Measurements from ENCODE around the gene PLCD3. TPM values are rescaled to one million over a fixed set of nuclear protein-coding genes. Genes with fewer than 3 reads are reported as not detected.
A peak's percentile ranks its signal among the peaks of the same experiment; 100 is the strongest.

The PLCD3 gene
- total and polyA plus RNA-seq, 2 of the 8 experiments (the other 6 are each of a cell fraction or from before 2014, with no cell fraction given) = 26.5 to 48.1 TPM

DNA sequence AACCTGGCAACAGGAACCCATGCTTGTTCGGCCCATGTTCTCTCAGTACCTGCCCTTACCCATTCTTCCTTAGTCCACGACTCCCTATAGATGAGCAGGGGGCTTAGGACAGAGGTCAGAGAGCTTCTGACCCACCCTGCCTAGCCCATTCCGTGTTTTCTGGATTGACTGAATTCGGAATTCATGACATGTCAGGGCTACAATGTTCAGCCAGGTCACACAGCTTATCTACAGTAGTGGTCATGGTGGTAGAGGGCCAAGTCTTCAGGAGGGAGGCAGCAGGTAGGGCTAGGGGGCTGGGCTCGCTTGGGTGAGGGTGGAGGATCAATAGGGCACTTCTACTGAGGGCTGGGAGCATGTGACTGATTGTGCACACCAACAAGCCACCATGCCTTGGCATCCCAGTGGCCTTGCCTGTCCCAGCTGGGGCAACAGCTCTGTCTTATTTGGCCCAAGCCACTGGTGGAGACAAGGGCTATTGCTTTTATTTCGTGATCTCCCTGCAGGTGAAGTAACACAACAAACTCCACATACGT, 32.5 kb upstream of the PLCD3 start:
- POLR2A ChIA-PET (ENCODE audit: partially characterized antibody) = interaction anchor here (1.8 to 26.8 kb wide), 2 partner anchors 9 to 12 kb away, joined by 13 to 1076 read pairs; partner anchors contain the start of genes HEXIM1 and HEXIM2
- Histone ChIP-seq H3K27ac (ENCODE audit: low read depth, low read length) (no peak overlapping the region), H3K27me3 (replicated peaks in 1 of 4; ENCODE audit: control insufficient read depth in 3 of 4, extremely low read depth in 1 of 4, insufficient read depth in 3 of 4, low read length in 3 of 4) (no peaks in the 10 kb centered on the region), H4K91ac (replicated peaks; ENCODE audit: insufficient read length, low read length) (no peak overlapping the region), H3K23me2 (ENCODE audit: low read depth, low read length) (peaks cover 6% of the 10 kb centered on the region), H3K79me2 (ENCODE audit: control insufficient read depth in 1 of 2, insufficient read depth in 2 of 2, low read length in 2 of 2) (peaks cover 0 to 5% of the 10 kb centered on the region in 2 experiments; a peak in 2 of 4 replicates), H2BK120ac (replicated peaks; ENCODE audit: low read depth, low read length) (no peak overlapping the region), H3K9ac (replicated peaks in 1 of 4; ENCODE audit: extremely low read depth in 1 of 4, low read depth in 3 of 4, low read length in 3 of 4) (no peak overlapping the region), H3K9me3 (ENCODE audit: insufficient read depth in 2 of 2, low read depth in 1 of 2, low read length in 1 of 2) (no peaks in the 10 kb centered on the region), H2BK12ac (ENCODE audit: low read depth, low read length) (no peak overlapping the region), H3K4me2 (ENCODE audit: insufficient read depth in 1 of 2, low read depth in 2 of 2, low read length in 2 of 2) (no peak overlapping the region), H2BK20ac (ENCODE audit: low read length) (peak overlapping the region; percentile 11; the same call in 1 of the 2 replicates), H3K36me3 (ENCODE audit: control insufficient read depth in 2 of 4, insufficient read depth in 4 of 4, low read length in 3 of 4) (peaks cover 0 to 4% (median under 1%) of the 10 kb centered on the region in 4 experiments; a peak in 1 of 8 replicates), H3K18ac (ENCODE audit: extremely low read depth, low read length) (no peak overlapping the region), H3K56ac (replicated peaks; ENCODE audit: insufficient read length, low read depth, low read length) (no peak overlapping the region), H4K8ac (ENCODE audit: extremely low read depth, insufficient read depth, low read length) (no peak overlapping the region), H2BK5ac (ENCODE audit: low read depth, low read length) (no peak overlapping the region; the same call in 1 of the 2 replicates), H3K4ac (replicated peaks; ENCODE audit: insufficient read length, low read depth, low read length) (no peak overlapping the region), H4K20me1 (replicated peaks in 1 of 2; ENCODE audit: control insufficient read depth in 1 of 2, insufficient read depth in 2 of 2, low read length in 2 of 2) (no peaks in the 10 kb centered on the region), H3K14ac (ENCODE audit: insufficient read length) (no peak overlapping the region), H2AK5ac (ENCODE audit: low read depth, low read length) (no peak overlapping the region), H2BK15ac (ENCODE audit: low read length) (no peak overlapping the region), H2AFZ (ENCODE audit: low read length) (no peak overlapping the region), H3K79me1 (ENCODE audit: low read depth, low read length) (no peaks in the 10 kb centered on the region), H3K23ac (ENCODE audit: insufficient read length) (no peak overlapping the region), H3K4me1 (replicated peaks in 1 of 4; ENCODE audit: control insufficient read depth in 3 of 4, insufficient read depth in 4 of 4, low read length in 3 of 4) (peaks cover 0 to 9% (median 3%) of the 10 kb centered on the region in 4 experiments; a peak in 3 of 7 replicates), H4K5ac (ENCODE audit: insufficient read length, low read depth, low read length) (no peak overlapping the region), H3K4me3 (ENCODE audit: extremely low read depth in 1 of 4, insufficient read depth in 2 of 4, low read depth in 3 of 4, low read length in 4 of 4) (no peak overlapping the region)
- CTCF ChIA-PET (ENCODE audit: partially characterized antibody) = interaction anchor here (0.6 to 11.5 kb wide), 4 partner anchors 15 to 1047 kb away, joined by 3 to 115 read pairs (median 50); partner anchors contain the start of genes ACBD4 and HEXIM1
- WGBS, 2 experiments (ENCODE audit: extremely low coverage in 1 of 2, insufficient coverage in 1 of 2, insufficient read length in 1 of 2, insufficient replicate concordance in 2 of 2, low coverage in 1 of 2, low lambda C conversion rate in 2 of 2, missing lambda C conversion rate in 1 of 2) = 90% methylated on average over 7 of the region's 7 CpGs; no CpG with 5 or more reads in 1 of the 2 experiments
- no peak for FAIRE-seq
- no peak for TF ChIP-seq JUN (IDR thresholded peaks at IDR 0.05; ENCODE audit: low read depth, low read length)
- TF ChIP-seq, protein P1, sequence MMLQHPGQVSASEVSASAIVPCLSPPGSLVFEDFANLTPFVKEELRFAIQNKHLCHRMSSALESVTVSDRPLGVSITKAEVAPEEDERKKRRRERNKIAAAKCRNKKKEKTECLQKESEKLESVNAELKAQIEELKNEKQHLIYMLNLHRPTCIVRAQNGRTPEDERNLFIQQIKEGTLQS (IDR thresholded peaks at IDR 0.05; ENCODE audit: insufficient read depth, low read depth, low read length) = no peak
- TF ChIP-seq, protein P2, sequence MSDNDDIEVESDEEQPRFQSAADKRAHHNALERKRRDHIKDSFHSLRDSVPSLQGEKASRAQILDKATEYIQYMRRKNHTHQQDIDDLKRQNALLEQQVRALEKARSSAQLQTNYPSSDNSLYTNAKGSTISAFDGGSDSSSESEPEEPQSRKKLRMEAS (IDR thresholded peaks at IDR 0.05) = no peak
- TF ChIP-seq HDAC6 (IDR thresholded peaks at IDR 0.05; ENCODE audit: low read depth, low read length) = no peak
- no peak for TF ChIP-seq TAF7 (optimal IDR thresholded peaks at IDR 0.05; ENCODE audit: borderline replicate concordance, low read depth, low read length)
- no peak for TF ChIP-seq RXRA (IDR thresholded peaks at IDR 0.05; ENCODE audit: insufficient read depth, low read depth, low read length)
- TF ChIP-seq POLR2A (IDR thresholded peaks at IDR 0.05; ENCODE audit: control extremely low read depth in 1 of 2, low read depth in 2 of 2, low read length in 2 of 2) = no peak
- TF ChIP-seq EZH2 (IDR thresholded peaks at IDR 0.05; ENCODE audit: low read depth, low read length, severe bottlenecking) = no peak
- TF ChIP-seq TAF1 (IDR thresholded peaks at IDR 0.05; ENCODE audit: low read depth, low read length) = no peak
- no peak for TF ChIP-seq RBBP5 (IDR thresholded peaks at IDR 0.05; ENCODE audit: borderline replicate concordance, low read depth, low read length)
- no peak for TF ChIP-seq KDM4A (IDR thresholded peaks at IDR 0.05; ENCODE audit: low read depth, low read length, severe bottlenecking)
- no peak for DNase-seq (ENCODE audit: low read depth in 1 of 2, low spot score in 2 of 2)
